ENCODE measurements around the gene CBFB. TPM values are rescaled to one million over a fixed set of nuclear protein-coding genes. Genes with fewer than 3 reads are reported as not detected.
A peak's percentile ranks its signal among the peaks of the same experiment; 100 is the strongest.

Gene CBFB
- total and polyA plus RNA-seq, 2 experiments from 2014 or later = 66.3 to 197 TPM

- Histone ChIP-seq H3K4me1 (ENCODE audit: low read depth) (no peaks in the 10 kb centered on the region), H3K27me3 (no peaks in the 10 kb centered on the region), H3K36me3 (no peaks in the 10 kb centered on the region), H3K4me3 (no peak overlapping the region), H3K9me3 (ENCODE audit: low read depth) (no peaks in the 10 kb centered on the region), H3K27ac (no peak overlapping the region)
- no peak for TF ChIP-seq CTCF (IDR thresholded peaks at IDR 0.05; ENCODE audit: low read depth, low read length)
- no peak for DNase-seq (ENCODE audit: low read depth in 1 of 2, low spot score in 1 of 2)
Measured at GRCh38 chr16:67050796-67051195, 21.8 kb downstream of the CBFB start.

GRCh38 chr16:67052399-67052798, 23.4 kb downstream of the CBFB start:
- H3K9me3 ChIP-seq (ENCODE audit: low read depth) = no peaks in the 10 kb centered on the region
- no peaks in the 10 kb centered on the region for H3K27me3 ChIP-seq
- no peak overlapping the region for H3K27ac ChIP-seq
- H3K4me3 ChIP-seq = no peak overlapping the region
- no peaks in the 10 kb centered on the region for H3K36me3 ChIP-seq
- no peaks in the 10 kb centered on the region for H3K4me1 ChIP-seq (ENCODE audit: low read depth)
- no peak for TF ChIP-seq CTCF (IDR thresholded peaks at IDR 0.05; ENCODE audit: low read depth, low read length)
- no peak for DNase-seq (ENCODE audit: low read depth in 1 of 2, low spot score in 1 of 2)

- Histone ChIP-seq H3K36me3 (no peaks in the 10 kb centered on the region), H3K27me3 (no peaks in the 10 kb centered on the region), H3K9me3 (ENCODE audit: low read depth) (no peaks in the 10 kb centered on the region), H3K4me1 (ENCODE audit: low read depth) (no peaks in the 10 kb centered on the region), H3K4me3 (no peak overlapping the region), H3K27ac (no peak overlapping the region)
- TF ChIP-seq CTCF (IDR thresholded peaks at IDR 0.05; ENCODE audit: low read depth, low read length) = no peak
- no peak for DNase-seq (ENCODE audit: low read depth in 1 of 2, low spot score in 1 of 2)
Measured at GRCh38 chr16:67053767-67054334, 24.9 kb downstream of the CBFB start.

- H3K27ac ChIP-seq = no peak overlapping the region
- DNase-seq (ENCODE audit: low read depth in 1 of 2, low spot score in 1 of 2) = no peak
- no peak overlapping the region for H3K4me3 ChIP-seq
- no peaks in the 10 kb centered on the region for H3K4me1 ChIP-seq (ENCODE audit: low read depth)
- no peaks in the 10 kb centered on the region for H3K36me3 ChIP-seq
- no peaks in the 10 kb centered on the region for H3K9me3 ChIP-seq (ENCODE audit: low read depth)
- H3K27me3 ChIP-seq = no peaks in the 10 kb centered on the region
- no peak for TF ChIP-seq CTCF (IDR thresholded peaks at IDR 0.05; ENCODE audit: low read depth, low read length)
Measured at GRCh38 chr16:67054901-67055300, 26.0 kb downstream of the CBFB start.

GRCh38 chr16:67055712-67056487, 27.0 kb downstream of the CBFB start:
- H3K4me3 ChIP-seq = no peak overlapping the region
- H3K4me1 ChIP-seq (ENCODE audit: low read depth) = no peaks in the 10 kb centered on the region
- no peak for TF ChIP-seq CTCF (IDR thresholded peaks at IDR 0.05; ENCODE audit: low read depth, low read length)
- H3K27me3 ChIP-seq = no peaks in the 10 kb centered on the region
- no peaks in the 10 kb centered on the region for H3K9me3 ChIP-seq (ENCODE audit: low read depth)
- no peak overlapping the region for H3K27ac ChIP-seq
- peak in 1 of 2 donors; percentile 78 for DNase-seq (ENCODE audit: low read depth in 1 of 2, low spot score in 1 of 2)
- no peaks in the 10 kb centered on the region for H3K36me3 ChIP-seq
